ENCODE measurements around the gene ZBTB48. TPM values are rescaled to one million over a fixed set of nuclear protein-coding genes. Genes with fewer than 3 reads are reported as not detected.

Gene ZBTB48
- total RNA-seq, 3 donors from 2014 or later: 32.1 to 37.6 (median 33.7) TPM

DNA sequence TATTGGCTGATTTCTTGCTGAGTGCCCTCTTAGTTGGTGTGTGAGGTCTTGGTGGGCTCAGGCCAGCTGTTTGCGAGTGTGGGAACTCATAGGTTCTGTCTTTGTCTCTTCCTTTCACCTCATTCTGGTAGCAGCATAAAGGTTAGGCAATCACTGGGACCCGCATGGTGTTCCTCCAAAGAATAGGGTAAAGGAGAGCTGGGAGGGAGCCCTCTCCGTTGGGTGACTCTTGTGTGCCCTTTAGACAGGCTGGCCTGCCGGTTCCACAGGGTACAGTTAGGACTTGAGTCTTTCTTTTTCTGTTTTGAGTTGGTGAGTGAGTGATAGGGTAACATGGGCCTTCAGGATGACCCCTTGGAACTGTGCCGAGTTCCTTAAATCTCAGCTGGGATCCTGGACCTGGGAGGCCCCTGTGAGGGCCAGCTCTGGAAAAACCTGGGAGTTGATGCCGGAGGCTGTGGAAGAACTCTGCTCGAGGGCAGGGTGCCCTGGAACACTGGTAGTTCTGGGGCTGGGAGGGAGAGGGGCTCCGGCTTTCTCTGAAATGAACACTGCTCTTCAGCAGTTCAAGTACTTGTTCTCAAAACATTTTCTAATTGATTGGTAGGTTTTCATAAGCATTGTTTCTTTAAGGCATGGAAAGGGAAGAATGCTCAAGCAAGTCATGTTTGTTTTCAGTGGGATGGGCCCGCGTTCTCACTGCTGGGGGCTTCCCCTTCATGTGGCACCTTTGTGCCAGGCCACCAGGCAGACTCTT lies 42.8 kb downstream of the ZBTB48 start:
- DNase-seq: no peak
- Mint-ChIP-seq H3K4me3 (no peak overlapping the region), H3K27me3 (ENCODE audit: low read depth) (no peaks in the 10 kb centered on the region), H3K9me3 (no peaks in the 10 kb centered on the region), H3K36me3 (ENCODE audit: insufficient read depth) (peaks cover 15% of the 10 kb centered on the region), H3K4me1 (ENCODE audit: low read depth) (peaks cover 20% of the 10 kb centered on the region)
- no peak for ATAC-seq

DNA sequence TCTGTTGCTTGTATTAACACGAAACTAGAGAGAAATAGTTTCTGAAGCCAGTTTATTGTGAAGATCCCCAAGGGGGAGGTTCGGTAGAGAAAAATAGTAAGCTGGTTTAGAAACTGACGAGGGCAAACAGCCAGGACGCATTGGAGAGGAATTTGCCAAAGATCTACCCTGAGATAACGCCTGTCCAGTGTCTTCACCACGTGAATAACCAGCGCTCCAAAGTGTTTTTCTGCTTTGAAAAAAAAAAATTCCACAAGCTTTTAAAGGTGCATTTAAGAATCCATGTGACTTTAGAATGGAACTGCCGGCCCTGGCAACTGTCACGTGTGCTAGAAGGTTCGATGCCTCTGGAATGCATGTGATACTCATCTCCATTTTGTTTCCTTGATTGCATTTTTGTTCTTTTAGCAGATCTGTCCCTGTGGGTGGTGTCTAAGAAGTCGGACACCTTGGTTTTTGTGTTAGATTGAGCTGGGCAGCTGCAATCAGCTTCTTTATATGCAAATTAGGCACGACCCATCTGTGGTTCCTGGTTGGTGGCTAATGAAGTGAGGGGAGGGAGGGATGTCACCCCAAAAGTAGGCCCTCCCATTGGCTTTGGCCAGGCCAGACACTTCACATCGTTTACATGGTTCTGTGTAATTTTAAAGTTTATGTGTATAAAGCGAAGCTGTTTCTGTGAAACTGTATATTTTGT lies 43.6 kb downstream of the ZBTB48 start:
- no peaks in the 10 kb centered on the region for H3K9me3 Mint-ChIP-seq
- peaks cover 19% of the 10 kb centered on the region for H3K36me3 Mint-ChIP-seq (ENCODE audit: insufficient read depth)
- peaks cover 25% of the 10 kb centered on the region for H3K4me1 Mint-ChIP-seq (ENCODE audit: low read depth)
- ATAC-seq (no peak), DNase-seq (no peak)
- H3K27me3 Mint-ChIP-seq (ENCODE audit: low read depth): no peaks in the 10 kb centered on the region
- H3K4me3 Mint-ChIP-seq: no peak overlapping the region

DNA sequence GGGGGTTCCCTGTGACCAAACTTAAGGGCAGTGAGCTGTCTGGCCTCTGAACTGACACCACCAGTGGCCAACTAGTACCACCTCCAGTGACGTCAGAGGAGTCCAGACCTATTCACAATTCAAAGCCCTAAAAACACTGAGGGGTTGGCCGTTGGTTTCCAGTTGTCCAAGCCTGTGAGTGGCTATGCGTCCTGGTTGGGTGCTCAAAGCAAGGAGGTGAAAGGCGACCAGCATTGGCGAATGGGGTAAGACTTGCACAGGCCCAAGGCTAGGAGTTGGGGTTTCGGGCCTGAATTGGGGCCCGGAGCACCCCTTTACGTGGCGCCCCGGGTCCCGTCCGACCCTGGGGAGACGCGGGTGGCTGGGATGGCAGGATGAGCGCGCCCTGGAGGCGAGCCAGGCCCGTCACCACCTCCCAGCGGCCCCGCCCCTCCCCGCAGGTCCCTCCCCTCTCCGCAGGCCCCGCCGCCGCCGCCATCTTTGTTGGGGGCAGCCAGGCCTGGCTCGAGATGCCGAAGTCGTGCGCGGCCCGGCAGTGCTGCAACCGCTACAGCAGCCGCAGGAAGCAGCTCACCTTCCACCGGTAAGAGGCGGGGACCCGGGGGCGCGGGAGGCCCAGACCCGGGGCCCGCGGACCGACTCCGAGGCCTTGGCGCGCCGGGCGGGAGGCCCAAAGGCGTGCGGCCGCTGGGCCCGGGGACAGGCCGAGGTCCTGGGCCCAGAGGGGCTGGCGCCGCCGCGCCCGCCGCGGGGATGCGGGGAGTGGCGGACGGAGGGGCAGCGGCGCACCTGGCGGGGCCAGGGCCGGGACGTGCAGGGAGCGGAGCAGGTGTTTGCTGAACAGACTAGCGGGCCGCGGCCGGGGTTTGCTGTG lies 45.2 kb downstream of the ZBTB48 start, which contains the start of gene THAP3:
THAP3 (plus strand) TSS at position 159 of the 874 bp plus-strand sequence; CDS start at position 510, 351 bp downstream.
- DNase-seq (peak; percentile 91), ATAC-seq (peak; percentile 98)
- Mint-ChIP-seq H3K4me3 (peak within 1 kb of the TSS; percentile 90), H3K4me1 (ENCODE audit: low read depth) (peaks cover 25% of the 10 kb centered on the region), H3K9me3 (no peaks in the 10 kb centered on the region), H3K27me3 (ENCODE audit: low read depth) (no peaks in the 10 kb centered on the region), H3K36me3 (ENCODE audit: insufficient read depth) (peaks cover 22% of the 10 kb centered on the region)

DNA sequence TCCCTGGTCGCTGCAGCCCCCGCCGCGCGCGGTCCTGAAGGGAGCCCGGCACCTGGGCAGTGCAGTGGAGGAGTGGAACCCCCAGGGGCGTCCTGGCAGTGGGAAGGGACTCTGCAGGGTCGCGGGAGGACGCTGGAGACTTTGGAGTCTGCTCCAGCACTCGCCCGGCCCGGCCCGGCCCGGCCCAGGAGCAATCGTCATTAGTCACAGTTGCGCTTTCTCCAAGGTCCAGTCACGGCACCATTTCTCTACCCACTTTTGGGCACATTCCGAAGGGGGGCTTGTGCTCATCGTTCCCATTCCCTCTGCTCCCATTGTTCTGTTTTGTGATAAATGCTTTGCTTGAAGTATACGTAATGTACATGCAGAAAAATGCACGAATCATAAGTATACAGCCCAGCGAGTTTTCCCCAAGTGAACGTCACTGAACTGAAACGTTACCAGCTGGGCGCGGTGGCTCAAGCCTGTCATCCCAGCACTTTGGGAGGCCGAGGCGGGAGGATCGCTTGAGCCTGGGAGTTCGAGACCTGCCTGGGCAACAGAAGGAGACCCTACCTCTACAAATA lies 45.9 kb downstream of the ZBTB48 start:
- peaks cover 20% of the 10 kb centered on the region for H3K36me3 Mint-ChIP-seq (ENCODE audit: insufficient read depth)
- peak; percentile 5 to 54 for ATAC-seq
- no peak for DNase-seq
- no peaks in the 10 kb centered on the region for H3K27me3 Mint-ChIP-seq (ENCODE audit: low read depth)
- H3K4me1 Mint-ChIP-seq (ENCODE audit: low read depth): peaks cover 25% of the 10 kb centered on the region
- H3K9me3 Mint-ChIP-seq: no peaks in the 10 kb centered on the region
- peak overlapping the region; percentile 90 for H3K4me3 Mint-ChIP-seq

DNA sequence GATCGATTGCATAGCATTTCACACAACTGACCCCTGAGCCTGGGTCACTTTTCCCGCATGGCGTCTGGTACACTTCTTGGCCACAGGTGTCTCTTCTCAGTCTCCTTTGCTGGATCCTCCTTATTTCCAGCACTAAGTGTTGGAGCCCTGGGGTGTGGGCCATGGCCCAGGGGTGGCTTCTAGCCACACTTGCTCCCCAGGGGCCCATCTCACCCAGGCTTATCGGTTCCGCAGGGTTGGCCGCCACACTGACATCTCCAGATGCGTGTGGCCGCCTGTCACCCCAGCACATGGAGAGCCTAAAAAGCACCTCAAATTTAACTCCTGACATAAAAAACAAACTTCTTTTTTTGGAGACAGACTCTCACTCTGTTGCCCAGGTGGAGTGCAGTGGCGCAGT lies 47.2 kb downstream of the ZBTB48 start:
- no peak for DNase-seq
- no peaks in the 10 kb centered on the region for H3K27me3 Mint-ChIP-seq (ENCODE audit: low read depth)
- H3K4me1 Mint-ChIP-seq (ENCODE audit: low read depth): peaks cover 25% of the 10 kb centered on the region
- peak overlapping the region; percentile 90 for H3K4me3 Mint-ChIP-seq
- ATAC-seq: no peak
- no peaks in the 10 kb centered on the region for H3K9me3 Mint-ChIP-seq
- H3K36me3 Mint-ChIP-seq (ENCODE audit: insufficient read depth): peaks cover 17% of the 10 kb centered on the region

DNA sequence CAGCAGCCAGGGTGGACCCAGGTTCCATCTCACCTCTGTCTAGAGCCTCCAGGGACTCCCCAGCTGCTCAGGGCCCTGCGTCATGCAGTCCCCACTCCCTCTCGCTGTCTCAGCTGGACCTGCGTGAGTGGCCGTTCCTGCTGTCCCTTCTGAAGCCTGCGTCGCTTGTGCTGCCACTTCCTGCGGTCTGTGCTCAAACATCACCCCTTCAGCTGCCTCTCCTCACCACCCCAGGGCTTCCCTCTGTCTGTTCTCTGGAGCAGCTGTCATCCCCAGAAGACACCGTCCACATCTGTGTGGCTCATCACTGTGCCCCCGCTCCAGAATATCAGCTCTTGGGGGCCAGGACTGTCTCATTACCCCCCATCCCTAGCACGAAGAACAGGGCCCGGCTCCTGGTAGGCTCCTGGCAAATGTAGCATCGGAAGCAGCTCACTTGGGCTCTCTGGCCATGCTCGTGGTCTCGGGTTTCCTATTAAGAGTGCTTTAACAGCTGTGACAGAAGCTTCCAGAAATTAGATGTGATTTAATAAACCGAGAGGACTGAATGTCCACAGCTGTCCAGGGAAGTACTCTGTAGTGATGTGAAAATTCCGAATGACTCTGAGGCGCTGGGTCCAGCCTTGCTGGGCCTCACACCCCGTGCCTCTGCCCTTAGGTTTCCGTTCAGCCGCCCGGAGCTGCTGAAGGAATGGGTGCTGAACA lies 48.2 kb downstream of the ZBTB48 start:
- peak overlapping the region; percentile 39 for H3K4me3 Mint-ChIP-seq
- ATAC-seq: no peak

DNA sequence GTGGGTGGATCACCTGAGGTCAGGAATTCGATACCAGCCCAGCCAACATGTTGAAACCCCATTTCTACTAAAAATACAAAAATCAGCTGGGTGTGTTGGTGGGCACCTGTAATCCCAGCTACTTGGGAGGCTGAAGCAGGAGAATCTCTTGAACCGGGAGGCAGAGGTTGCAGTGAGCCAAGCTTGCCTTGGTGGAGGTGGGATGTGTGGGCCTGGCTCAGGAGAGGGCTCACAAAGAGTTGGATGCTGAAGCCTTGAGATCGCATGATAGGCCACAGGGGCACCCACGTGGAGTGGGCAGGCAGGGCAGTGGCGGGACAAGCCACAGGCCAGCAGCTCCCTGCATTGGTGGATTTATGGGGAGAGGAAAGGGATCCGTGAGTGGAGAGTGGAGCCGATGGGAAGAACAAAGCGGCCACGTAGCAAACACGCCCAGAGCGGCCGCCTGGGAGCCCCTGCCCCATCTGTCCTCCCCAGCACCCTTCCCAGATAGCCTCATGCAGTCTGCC lies 49.2 kb downstream of the ZBTB48 start:
- no peak for ATAC-seq
- H3K4me1 Mint-ChIP-seq (ENCODE audit: low read depth): peaks cover 25% of the 10 kb centered on the region

More for the DNA sequence above, 48.2 kb downstream of the ZBTB48 start:
- no peak for DNase-seq
- Mint-ChIP-seq H3K36me3 (ENCODE audit: insufficient read depth) (peaks cover 13% of the 10 kb centered on the region), H3K4me1 (ENCODE audit: low read depth) (peaks cover 25% of the 10 kb centered on the region), H3K27me3 (ENCODE audit: low read depth) (no peaks in the 10 kb centered on the region), H3K9me3 (no peaks in the 10 kb centered on the region)

DNA sequence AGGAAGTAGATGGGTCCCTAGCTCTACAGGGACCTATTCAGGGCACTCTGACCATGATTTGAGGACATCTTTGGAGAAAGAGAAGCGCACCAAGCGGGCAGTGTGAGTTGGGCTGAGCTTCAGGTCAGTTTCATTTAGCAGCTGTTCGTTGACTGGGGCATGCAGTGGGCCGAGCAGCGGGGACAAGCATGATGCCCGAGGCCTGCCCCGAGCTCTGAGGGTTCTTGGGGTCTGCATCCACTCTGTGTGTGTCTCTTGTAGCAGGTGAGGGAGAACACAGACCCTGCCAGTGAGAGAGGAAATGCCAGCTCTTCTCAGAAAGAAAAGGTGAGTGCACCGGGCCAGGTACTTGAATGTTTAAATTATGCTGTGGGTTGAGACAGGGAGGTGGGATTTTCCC lies 50.2 kb downstream of the ZBTB48 start:
- no peaks in the 10 kb centered on the region for H3K9me3 Mint-ChIP-seq
- peaks cover 22% of the 10 kb centered on the region for H3K4me1 Mint-ChIP-seq (ENCODE audit: low read depth)
- ATAC-seq (no peak), DNase-seq (no peak)
- H3K4me3 Mint-ChIP-seq: no peak overlapping the region
- peaks cover 15% of the 10 kb centered on the region for H3K36me3 Mint-ChIP-seq (ENCODE audit: insufficient read depth)
- no peaks in the 10 kb centered on the region for H3K27me3 Mint-ChIP-seq (ENCODE audit: low read depth)

More for the DNA sequence above, 49.2 kb downstream of the ZBTB48 start:
- Mint-ChIP-seq H3K4me3 (no peak overlapping the region), H3K9me3 (no peaks in the 10 kb centered on the region), H3K36me3 (ENCODE audit: insufficient read depth) (peaks cover 15% of the 10 kb centered on the region), H3K27me3 (ENCODE audit: low read depth) (no peaks in the 10 kb centered on the region)
- no peak for DNase-seq

DNA sequence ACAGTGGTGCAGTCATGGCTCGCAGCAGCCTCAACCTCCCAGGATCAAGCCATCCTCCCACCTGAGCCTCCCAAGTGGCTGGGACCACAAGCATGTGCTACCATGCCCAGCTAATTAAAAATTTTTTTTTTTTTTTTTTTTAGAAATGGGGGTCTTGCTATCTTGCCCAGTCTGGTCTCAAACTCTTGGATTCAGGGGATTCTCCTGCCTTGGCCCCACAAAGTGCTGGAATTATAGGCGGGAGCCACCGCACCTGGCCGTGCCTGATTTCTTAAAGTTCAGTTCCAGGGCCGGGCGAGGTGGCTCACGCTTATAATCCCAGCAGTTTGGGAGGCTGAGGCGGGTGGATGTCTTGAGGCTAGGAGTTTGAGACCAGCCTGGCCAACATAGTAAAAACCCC lies 51.3 kb downstream of the ZBTB48 start:
- H3K36me3 Mint-ChIP-seq (ENCODE audit: insufficient read depth): peaks cover 19% of the 10 kb centered on the region
- no peak overlapping the region for H3K4me3 Mint-ChIP-seq
- DNase-seq (no peak), ATAC-seq (no peak)
- no peaks in the 10 kb centered on the region for H3K27me3 Mint-ChIP-seq (ENCODE audit: low read depth)
- H3K9me3 Mint-ChIP-seq: no peaks in the 10 kb centered on the region
- peaks cover 19% of the 10 kb centered on the region for H3K4me1 Mint-ChIP-seq (ENCODE audit: low read depth)

DNA sequence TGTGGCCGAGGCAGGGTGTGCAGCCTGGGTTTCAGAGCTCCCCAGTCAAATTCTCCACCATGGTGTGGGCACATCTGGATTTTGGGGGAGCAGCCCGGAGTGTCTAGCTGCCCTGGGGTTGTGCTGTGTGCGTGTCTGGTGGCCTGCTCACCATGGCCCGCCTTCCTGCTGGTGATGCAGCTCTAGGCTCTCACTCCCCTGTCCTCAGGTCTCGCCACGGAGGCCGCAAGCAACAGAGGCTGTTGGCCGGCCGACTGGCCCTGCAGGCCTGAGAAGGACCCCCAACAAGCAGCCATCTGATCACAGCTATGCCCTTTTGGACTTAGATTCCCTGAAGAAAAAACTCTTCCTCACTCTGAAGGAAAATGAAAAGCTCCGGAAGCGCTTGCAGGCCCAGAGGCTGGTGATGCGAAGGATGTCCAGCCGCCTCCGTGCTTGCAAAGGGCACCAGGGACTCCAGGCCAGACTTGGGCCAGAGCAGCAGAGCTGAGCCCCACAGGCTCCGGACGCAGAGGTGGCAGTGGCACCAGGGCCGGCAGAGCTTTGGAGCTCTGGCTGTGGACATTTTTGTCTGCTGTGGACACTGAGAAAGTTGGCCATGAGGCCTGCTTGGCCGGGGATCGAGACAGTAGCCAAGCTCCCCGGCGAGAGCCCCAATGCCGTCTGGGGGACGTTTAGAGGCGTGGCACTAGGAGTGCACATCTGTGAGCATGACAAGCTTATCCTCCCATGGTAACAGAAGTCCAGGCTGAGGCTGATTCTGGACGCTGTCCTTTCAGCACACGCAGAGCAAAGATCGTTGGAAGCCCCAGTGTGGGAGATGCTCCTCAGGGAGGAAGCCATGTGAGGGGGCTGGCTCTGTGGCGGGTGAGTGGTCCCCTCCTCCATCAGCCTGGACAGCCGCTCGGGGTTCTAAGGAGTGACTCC lies 53.1 kb downstream of the ZBTB48 start:
- H3K9me3 Mint-ChIP-seq: no peaks in the 10 kb centered on the region
- H3K4me1 Mint-ChIP-seq (ENCODE audit: low read depth): peaks cover 3% of the 10 kb centered on the region
- no peaks in the 10 kb centered on the region for H3K27me3 Mint-ChIP-seq (ENCODE audit: low read depth)
- H3K36me3 Mint-ChIP-seq (ENCODE audit: insufficient read depth): peaks cover 18% of the 10 kb centered on the region
- DNase-seq (no peak), ATAC-seq (no peak)
- H3K4me3 Mint-ChIP-seq: no peak overlapping the region

DNA sequence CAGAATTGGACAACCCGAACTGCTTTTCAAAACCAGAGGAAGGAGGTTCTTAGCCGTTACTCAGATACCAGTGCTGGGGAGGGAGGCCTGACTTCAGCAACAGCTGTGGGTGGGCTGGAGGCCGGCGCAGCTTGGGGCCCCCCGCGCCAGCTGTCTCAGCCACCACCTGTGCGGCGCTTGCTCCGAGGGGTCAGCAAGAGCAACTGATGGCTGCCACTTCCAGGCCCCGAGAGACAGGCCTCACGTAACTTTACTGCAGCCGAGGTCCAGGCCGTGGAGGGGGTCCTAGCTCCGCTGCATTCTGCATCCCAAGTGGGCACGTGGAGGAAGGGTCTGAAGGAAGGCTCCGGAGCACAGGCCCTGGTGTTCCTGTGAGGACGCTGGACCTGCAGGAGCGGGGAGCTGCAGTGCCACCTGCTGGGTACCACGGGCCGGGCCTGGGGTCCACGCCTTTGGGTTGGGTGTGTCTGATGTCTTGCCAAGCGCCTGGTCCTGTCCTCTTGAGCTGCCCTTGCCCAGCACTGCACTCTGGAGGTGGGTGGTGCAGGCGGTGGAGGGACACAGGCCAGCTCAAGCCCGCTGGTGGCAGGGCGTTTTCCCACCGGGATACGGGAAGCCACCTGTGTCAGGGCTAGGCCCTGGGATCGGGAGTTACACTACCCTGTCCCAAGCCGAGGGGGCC lies 54.7 kb downstream of the ZBTB48 start:
- H3K4me1 Mint-ChIP-seq (ENCODE audit: low read depth): no peaks in the 10 kb centered on the region
- no peaks in the 10 kb centered on the region for H3K9me3 Mint-ChIP-seq
- no peak overlapping the region for H3K4me3 Mint-ChIP-seq
- peaks cover 15% of the 10 kb centered on the region for H3K36me3 Mint-ChIP-seq (ENCODE audit: insufficient read depth)
- H3K27me3 Mint-ChIP-seq (ENCODE audit: low read depth): no peaks in the 10 kb centered on the region
- peak; percentile 48 for DNase-seq
- ATAC-seq: peak; percentile 67

DNA sequence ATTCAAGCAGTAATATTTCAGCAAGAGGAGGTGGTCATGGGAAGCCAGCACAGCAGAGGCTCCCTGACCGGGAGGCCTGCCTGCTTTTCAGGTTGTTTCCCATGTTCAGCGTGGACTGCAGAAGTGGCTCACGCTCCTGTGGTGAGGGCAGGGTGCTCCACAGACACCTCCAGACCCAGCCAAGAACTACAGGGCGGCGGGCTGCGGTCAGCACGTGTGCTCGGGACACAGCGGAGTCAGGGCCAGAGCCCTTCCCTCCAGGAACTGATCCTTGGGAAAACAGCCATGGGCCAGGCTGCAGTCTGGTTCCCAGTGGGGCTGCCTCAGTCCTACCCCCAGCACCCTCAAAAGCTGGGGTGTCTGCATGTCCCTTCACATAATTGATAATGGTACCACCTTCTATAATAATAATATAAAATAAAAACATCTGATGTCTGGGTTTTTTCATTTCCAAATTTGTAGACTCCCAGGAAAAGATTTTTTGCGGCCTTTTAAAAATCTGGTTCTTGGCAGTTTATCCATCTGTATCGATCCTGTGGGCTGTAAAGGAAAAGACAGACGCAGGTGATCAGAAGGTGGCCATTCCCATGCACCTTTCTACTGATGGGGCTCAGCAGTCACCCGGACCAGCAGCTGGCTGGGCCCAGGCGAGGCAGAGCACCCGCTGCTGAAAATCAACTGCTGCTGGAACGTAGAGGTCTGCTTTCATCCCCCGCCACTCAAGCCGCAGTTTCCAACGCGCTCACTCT lies 55.5 kb downstream of the ZBTB48 start:
- Mint-ChIP-seq H3K4me3 (no peak overlapping the region), H3K36me3 (ENCODE audit: insufficient read depth) (peaks cover 9% of the 10 kb centered on the region), H3K27me3 (ENCODE audit: low read depth) (no peaks in the 10 kb centered on the region), H3K4me1 (ENCODE audit: low read depth) (no peaks in the 10 kb centered on the region), H3K9me3 (no peaks in the 10 kb centered on the region)
- DNase-seq (no peak), ATAC-seq (no peak)
